Breast epithelium (tissue), 4 donors: Measurements from ENCODE around the gene VMA21. TPM values are rescaled to one million over a fixed set of nuclear protein-coding genes. Genes with fewer than 3 reads are reported as not detected.

ENCODE experiments used
- DNase-seq, 2 donors: peaks; one replicate each; pipeline ENCODE4 v3.0.0-alpha.2; 2019; ENCODE audit warnings: low spot score in 2 of 2
- H3K27ac ChIP-seq, 2 donors: fragments of 200-600 bp; sonication (generic) in 1 of 2; one replicate each; pipeline ENCODE4 v1.5.1; 2016 to 2019; ENCODE audit warnings: mild to moderate bottlenecking in 1 of 2
- H3K27me3 ChIP-seq, 2 donors: fragments of 200-600 bp; sonication (generic) in 1 of 2; one replicate each; pipeline versions ENCODE4 v1.5.1 to v1.6.0; 2017 to 2019; ENCODE audit warnings: control low read depth in 1 of 2, mild to moderate bottlenecking in 1 of 2
- H3K36me3 ChIP-seq: fragments of 200-600 bp; one replicate; pipeline ENCODE4 v1.5.1; 2019
- H3K4me1 ChIP-seq, 2 donors: fragments of 200-600 bp; sonication (generic); one replicate each; pipeline ENCODE4 v1.5.1; 2016 to 2019; ENCODE audit warnings: control low read depth in 1 of 2
- H3K4me3 ChIP-seq, 3 donors: fragments of 200-600 bp; sonication (generic); 1 replicate in 2 of 3; 2 replicates in 1 of 3; pipeline ENCODE4 v1.5.1; 2016 to 2019; ENCODE audit warnings: mild to moderate bottlenecking in 3 of 3, moderate library complexity in 2 of 3
- H3K9me3 ChIP-seq, 2 donors: fragments of 200-600 bp; sonication (generic) in 1 of 2; one replicate each; pipeline ENCODE4 v1.5.1; 2016 to 2019; ENCODE audit warnings: control low read depth in 1 of 2
- POLR2A ChIP-seq: fragments of 450-650 bp; IDR thresholded peaks from one replicate; pipeline ENCODE4 v1.6.1; 2016; ENCODE audit warnings: antibody characterized with exemption, mild to moderate bottlenecking, moderate library complexity
- POLR2AphosphoS5 ChIP-seq, 3 donors: sonication (generic); formaldehyde crosslinking; IDR thresholded peaks; one replicate each; pipeline ENCODE4 v1.6.1; 2017; ENCODE audit warnings: antibody characterized with exemption in 3 of 3
- intact Hi-C: fragments of 100-400 bp; cut with DNase I; formaldehyde crosslinking; loops from one replicate; pipeline ENCODE4 v1.15.1; 2023; ENCODE audit warnings: low total_unique reads
- total RNA-seq, 3 donors: library from RNA; depleted of rRNA; stranded (reverse); fragments of >200 nt; gene quantifications; one replicate each; pipeline ENCODE4 v1.1.0, GENCODE V29; 2016
- TF ChIP-seq, protein P1 (sequence below), 3 donors: fragments of 450-650 bp; IDR thresholded peaks; one replicate each; pipeline ENCODE4 v1.5.1; 2016 to 2017; ENCODE audit warnings: antibody characterized with exemption in 3 of 3, mild to moderate bottlenecking in 3 of 3, moderate library complexity in 3 of 3

VMA21 gene, protein sequence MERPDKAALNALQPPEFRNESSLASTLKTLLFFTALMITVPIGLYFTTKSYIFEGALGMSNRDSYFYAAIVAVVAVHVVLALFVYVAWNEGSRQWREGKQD
- total RNA-seq, result 10 to 100 TPM; 28.6 to 45.5 (median 32.8) TPM

DNA sequence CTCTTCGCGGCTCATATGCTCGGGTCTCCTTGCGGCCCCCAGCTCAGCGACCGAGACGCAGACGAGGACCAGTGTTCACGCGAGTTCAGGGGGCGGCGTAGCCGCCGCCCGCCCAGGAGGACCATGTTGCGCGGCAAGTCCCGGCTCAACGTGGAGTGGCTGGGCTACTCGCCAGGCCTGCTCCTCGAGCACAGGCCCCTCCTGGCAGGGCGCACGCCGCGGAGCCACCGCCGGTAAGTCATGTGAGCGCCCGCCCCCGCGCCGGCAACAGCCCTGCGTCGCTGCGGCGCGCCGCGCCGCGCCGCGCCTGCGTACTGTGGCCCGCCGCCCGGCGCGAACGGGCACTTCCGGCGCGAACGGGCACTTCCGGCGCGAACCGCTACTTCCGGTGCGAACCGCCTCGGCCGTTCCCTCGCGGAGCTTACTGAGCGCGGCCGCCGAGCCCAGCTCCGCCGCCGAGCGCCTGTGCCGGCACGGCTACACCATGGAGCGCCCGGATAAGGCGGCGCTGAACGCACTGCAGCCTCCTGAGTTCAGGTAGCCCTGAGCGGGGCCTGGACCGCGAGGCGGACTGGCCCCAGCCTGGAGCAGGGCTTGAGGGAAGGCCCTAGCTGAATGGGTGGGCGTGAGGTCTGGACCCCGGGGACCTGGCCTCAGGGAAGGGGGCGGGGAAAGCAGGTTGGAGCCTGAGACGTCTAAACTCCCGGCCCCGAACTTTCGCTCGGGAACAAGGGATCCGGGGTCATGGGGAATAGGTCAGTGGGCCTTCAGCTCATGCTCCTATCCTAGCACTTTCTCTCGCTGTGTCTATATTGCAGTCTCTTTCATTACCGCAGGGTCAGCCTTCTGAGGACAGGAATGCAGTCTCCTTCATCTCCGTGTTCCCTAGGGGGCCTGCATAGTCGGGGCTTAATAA lies at the start of gene VMA21:
Gene VMA21 (plus strand): TSS at position 382 of the 916 bp plus-strand sequence. CDS start 103 bp downstream, at position 485.
- Histone ChIP-seq H3K4me3 (peak within 1 kb of the TSS; percentile 69 to 72 (median 72)), H3K4me1 (no peaks in the 10 kb centered on the region), H3K27me3 (no peaks in the 10 kb centered on the region), H3K9me3 (no peaks in the 10 kb centered on the region), H3K36me3 (no peaks in the 10 kb centered on the region), H3K27ac (peak within 1 kb of the TSS; percentile 91 to 99)
- TF ChIP-seq POLR2AphosphoS5 (IDR thresholded peaks at IDR 0.05) (peak in 1 of 3 donors; percentile 33), POLR2A (peak; percentile 26)
- TF ChIP-seq, protein P1, sequence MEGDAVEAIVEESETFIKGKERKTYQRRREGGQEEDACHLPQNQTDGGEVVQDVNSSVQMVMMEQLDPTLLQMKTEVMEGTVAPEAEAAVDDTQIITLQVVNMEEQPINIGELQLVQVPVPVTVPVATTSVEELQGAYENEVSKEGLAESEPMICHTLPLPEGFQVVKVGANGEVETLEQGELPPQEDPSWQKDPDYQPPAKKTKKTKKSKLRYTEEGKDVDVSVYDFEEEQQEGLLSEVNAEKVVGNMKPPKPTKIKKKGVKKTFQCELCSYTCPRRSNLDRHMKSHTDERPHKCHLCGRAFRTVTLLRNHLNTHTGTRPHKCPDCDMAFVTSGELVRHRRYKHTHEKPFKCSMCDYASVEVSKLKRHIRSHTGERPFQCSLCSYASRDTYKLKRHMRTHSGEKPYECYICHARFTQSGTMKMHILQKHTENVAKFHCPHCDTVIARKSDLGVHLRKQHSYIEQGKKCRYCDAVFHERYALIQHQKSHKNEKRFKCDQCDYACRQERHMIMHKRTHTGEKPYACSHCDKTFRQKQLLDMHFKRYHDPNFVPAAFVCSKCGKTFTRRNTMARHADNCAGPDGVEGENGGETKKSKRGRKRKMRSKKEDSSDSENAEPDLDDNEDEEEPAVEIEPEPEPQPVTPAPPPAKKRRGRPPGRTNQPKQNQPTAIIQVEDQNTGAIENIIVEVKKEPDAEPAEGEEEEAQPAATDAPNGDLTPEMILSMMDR (IDR thresholded peaks at IDR 0.05), result no peak
- DNase-seq, result peak; percentile 78 to 79
- intact Hi-C loops, result no loop called here

DNA sequence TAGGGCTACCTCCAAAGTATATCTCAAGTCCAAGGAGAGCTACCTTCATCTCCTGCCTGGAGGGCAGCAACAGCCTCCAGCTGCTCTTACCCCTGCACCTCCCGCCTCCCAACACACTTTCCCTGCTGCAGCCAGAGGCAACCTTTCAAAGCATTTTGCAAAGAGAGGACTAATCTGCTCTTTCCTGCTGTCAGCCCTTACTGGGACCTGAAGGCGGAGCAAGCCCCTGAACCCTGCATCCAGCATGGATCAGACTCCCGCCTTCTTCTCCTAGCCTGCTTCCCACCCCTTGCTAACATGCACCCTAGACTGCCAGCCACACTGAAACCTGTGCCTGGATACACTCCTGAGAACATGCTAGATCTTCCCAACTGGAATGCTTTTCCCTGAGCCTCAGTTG lies 37.7 kb upstream of the VMA21 start:
- H3K27ac ChIP-seq, result no peak overlapping the region
- H3K27me3 ChIP-seq, result peaks cover 0 to 28% of the 10 kb centered on the region in 2 donors
- intact Hi-C loops, result no loop called here
- no peak overlapping the region for H3K4me3 ChIP-seq
- no peaks in the 10 kb centered on the region for H3K9me3 ChIP-seq
- DNase-seq, result no peak
- TF ChIP-seq, protein P1 (IDR thresholded peaks at IDR 0.05), result no peak
- no peak for TF ChIP-seq POLR2A
- no peak for TF ChIP-seq POLR2AphosphoS5 (IDR thresholded peaks at IDR 0.05)
- H3K36me3 ChIP-seq, result no peaks in the 10 kb centered on the region
- H3K4me1 ChIP-seq, result no peaks in the 10 kb centered on the region

GRCh38 chrX:151359931-151360871 lies 36.8 kb upstream of the VMA21 start:
- Histone ChIP-seq H3K9me3 (no peaks in the 10 kb centered on the region), H3K27ac (no peak overlapping the region), H3K27me3 (peaks cover 0 to 24% of the 10 kb centered on the region in 2 donors), H3K4me3 (no peak overlapping the region), H3K4me1 (no peaks in the 10 kb centered on the region), H3K36me3 (no peaks in the 10 kb centered on the region)
- no peak for TF ChIP-seq POLR2AphosphoS5 (IDR thresholded peaks at IDR 0.05)
- TF ChIP-seq, protein P1 (IDR thresholded peaks at IDR 0.05), result no peak
- no peak for TF ChIP-seq POLR2A
- DNase-seq, result no peak
- intact Hi-C loops, result loop anchor here (5.0 kb wide), 1 partner anchor 302 kb away; no protein-coding TSS in a partner anchor

DNA sequence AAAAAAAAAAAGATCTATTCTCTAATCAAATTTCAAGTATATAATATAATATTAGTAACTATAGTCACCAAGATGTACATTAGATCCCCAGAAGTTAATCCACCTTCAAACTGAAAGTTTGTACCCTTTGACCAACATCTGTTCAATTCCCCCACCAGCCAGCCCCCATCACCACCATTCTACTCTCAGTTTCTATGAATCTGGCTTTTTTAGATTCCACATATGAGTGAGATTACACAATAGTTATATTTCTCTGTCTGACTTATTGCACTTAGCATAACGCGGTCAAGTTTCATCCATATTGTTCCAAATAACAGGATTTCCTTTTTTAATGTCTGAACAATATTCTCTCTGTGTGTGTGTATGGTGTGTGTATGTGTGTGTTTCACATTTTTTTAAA lies 33.7 kb upstream of the VMA21 start:
- Histone ChIP-seq H3K4me3 (no peak overlapping the region), H3K27ac (no peak overlapping the region), H3K4me1 (no peaks in the 10 kb centered on the region), H3K36me3 (no peaks in the 10 kb centered on the region), H3K9me3 (no peaks in the 10 kb centered on the region), H3K27me3 (peaks cover 0 to 18% of the 10 kb centered on the region in 2 donors)
- no peak for TF ChIP-seq POLR2AphosphoS5 (IDR thresholded peaks at IDR 0.05)
- TF ChIP-seq, protein P1 (IDR thresholded peaks at IDR 0.05), result no peak
- no peak for TF ChIP-seq POLR2A
- intact Hi-C loops, result loop anchor here (5.0 kb wide), 1 partner anchor 299 kb away; no protein-coding TSS in a partner anchor
- no peak for DNase-seq
